ENCODE results near the gene IGF1R. TPM values are rescaled to one million over a fixed set of nuclear protein-coding genes. Genes with fewer than 3 reads are reported as not detected.

Gene IGF1R
- total RNA-seq, 1 experiment from 2014 or later = 16.3 TPM

DNA sequence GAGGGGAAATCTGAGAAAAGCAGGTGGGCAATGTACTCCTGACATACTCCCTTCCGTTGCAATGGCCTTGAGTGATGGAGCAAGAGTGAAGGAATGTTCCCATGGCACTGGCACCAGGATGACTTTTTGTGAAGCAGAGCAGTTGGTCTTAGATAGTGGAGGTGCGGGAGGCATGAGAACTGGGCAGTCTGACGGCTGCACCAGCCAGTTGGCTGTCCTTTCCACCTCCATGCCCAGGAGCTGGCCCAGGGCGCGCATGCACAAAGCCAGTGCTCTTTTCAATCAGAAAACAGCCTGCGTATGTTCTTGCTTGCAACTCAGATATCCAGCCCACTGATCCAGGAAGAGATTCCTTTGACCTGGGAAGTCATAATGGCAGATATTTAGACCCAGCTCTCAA is 222.4 kb downstream of the IGF1R start:
- ChIA-PET RAD21 (ENCODE audit: low non-redundant PET in 1 of 2, low total read pairs in 2 of 2, uncharacterized antibody in 2 of 2, unreplicated experiment in 2 of 2) (no interaction called here), POLR2A (no interaction called here), CTCF (interaction anchor here (3.5 kb wide), 1 partner anchor 11 kb away, joined by 22 read pairs; no protein-coding TSS in a partner anchor)
- H2AFZ ChIP-seq (ENCODE audit: low read depth, low read length, poor library complexity, severe bottlenecking) = no peak overlapping the region
- ATAC-seq (no peak), DNase-seq (ENCODE audit: low read depth, low spot score) (no peak)
- no peaks in the 10 kb centered on the region for H3K9me3 ChIP-seq (ENCODE audit: control insufficient read depth in 1 of 2, insufficient read depth in 1 of 2, low read depth in 1 of 2, low read length in 2 of 2)
- TF ChIP-seq POLR2AphosphoS5 (IDR thresholded peaks at IDR 0.05; ENCODE audit: low read depth, low read length) (no peak), ZNF274 (IDR thresholded peaks at IDR 0.05; ENCODE audit: low read depth, low read length) (no peak), YY1 (IDR thresholded peaks at IDR 0.05; ENCODE audit: extremely low read depth, insufficient replicate concordance, low read depth, low read length) (no peak), CEBPB (IDR thresholded peaks at IDR 0.05; ENCODE audit: low read depth) (no peak), ELF1 (IDR thresholded peaks at IDR 0.05; ENCODE audit: borderline replicate concordance, low read depth) (no peak), ZBTB33 (IDR thresholded peaks at IDR 0.05; ENCODE audit: extremely low read depth, insufficient replicate concordance, low read length) (no peak), JUND (IDR thresholded peaks at IDR 0.05) (no peak), CBX3 (IDR thresholded peaks at IDR 0.05; ENCODE audit: low read depth) (no peak), POLR2A (IDR thresholded peaks at IDR 0.05; ENCODE audit: borderline replicate concordance, extremely low read depth, insufficient read depth, insufficient read length) (no peak), ZFX (IDR thresholded peaks at IDR 0.05) (no peak), TCF7L2 (IDR thresholded peaks at IDR 0.05; ENCODE audit: borderline replicate concordance, extremely low read depth, insufficient read depth, insufficient read length) (no peak), EZH2 (IDR thresholded peaks at IDR 0.05) (no peak), FOSL1 (IDR thresholded peaks at IDR 0.05; ENCODE audit: low read depth) (no peak), RAD21 (IDR thresholded peaks at IDR 0.05; ENCODE audit: low read depth) (no peak), SRF (IDR thresholded peaks at IDR 0.05; ENCODE audit: low read depth) (no peak), EGR1 (IDR thresholded peaks at IDR 0.05; ENCODE audit: low read depth) (no peak), CTCF (IDR thresholded peaks at IDR 0.05 in 2 of 3, conservative IDR thresholded peaks at IDR 0.05 in 1 of 3; ENCODE audit: borderline replicate concordance in 1 of 3, insufficient read depth in 1 of 3, low read depth in 2 of 3, low read length in 2 of 3) (no peak)
- TF ChIP-seq, protein P1, sequence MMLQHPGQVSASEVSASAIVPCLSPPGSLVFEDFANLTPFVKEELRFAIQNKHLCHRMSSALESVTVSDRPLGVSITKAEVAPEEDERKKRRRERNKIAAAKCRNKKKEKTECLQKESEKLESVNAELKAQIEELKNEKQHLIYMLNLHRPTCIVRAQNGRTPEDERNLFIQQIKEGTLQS (IDR thresholded peaks at IDR 0.05) = no peak
- TF ChIP-seq, protein P2, sequence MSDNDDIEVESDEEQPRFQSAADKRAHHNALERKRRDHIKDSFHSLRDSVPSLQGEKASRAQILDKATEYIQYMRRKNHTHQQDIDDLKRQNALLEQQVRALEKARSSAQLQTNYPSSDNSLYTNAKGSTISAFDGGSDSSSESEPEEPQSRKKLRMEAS (IDR thresholded peaks at IDR 0.05) = no peak
- TF ChIP-seq, protein P3, sequence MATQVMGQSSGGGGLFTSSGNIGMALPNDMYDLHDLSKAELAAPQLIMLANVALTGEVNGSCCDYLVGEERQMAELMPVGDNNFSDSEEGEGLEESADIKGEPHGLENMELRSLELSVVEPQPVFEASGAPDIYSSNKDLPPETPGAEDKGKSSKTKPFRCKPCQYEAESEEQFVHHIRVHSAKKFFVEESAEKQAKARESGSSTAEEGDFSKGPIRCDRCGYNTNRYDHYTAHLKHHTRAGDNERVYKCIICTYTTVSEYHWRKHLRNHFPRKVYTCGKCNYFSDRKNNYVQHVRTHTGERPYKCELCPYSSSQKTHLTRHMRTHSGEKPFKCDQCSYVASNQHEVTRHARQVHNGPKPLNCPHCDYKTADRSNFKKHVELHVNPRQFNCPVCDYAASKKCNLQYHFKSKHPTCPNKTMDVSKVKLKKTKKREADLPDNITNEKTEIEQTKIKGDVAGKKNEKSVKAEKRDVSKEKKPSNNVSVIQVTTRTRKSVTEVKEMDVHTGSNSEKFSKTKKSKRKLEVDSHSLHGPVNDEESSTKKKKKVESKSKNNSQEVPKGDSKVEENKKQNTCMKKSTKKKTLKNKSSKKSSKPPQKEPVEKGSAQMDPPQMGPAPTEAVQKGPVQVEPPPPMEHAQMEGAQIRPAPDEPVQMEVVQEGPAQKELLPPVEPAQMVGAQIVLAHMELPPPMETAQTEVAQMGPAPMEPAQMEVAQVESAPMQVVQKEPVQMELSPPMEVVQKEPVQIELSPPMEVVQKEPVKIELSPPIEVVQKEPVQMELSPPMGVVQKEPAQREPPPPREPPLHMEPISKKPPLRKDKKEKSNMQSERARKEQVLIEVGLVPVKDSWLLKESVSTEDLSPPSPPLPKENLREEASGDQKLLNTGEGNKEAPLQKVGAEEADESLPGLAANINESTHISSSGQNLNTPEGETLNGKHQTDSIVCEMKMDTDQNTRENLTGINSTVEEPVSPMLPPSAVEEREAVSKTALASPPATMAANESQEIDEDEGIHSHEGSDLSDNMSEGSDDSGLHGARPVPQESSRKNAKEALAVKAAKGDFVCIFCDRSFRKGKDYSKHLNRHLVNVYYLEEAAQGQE (IDR thresholded peaks at IDR 0.05; ENCODE audit: low read depth) = no peak
- H3K4me3 ChIP-seq (replicated peaks in 1 of 2; ENCODE audit: low read depth in 1 of 2, low read length in 2 of 2) = no peak overlapping the region
- no peaks in the 10 kb centered on the region for H3K9me2 ChIP-seq (ENCODE audit: insufficient read depth)
- H3K27me3 ChIP-seq (ENCODE audit: insufficient read depth, low read length) = no peaks in the 10 kb centered on the region
- peaks cover 22 to 34% of the 10 kb centered on the region in 2 experiments for H3K4me1 ChIP-seq (ENCODE audit: control insufficient read depth in 1 of 2, insufficient read depth in 2 of 2, low read length in 2 of 2)
- intact Hi-C loops (cut with micrococcal nuclease) = no loop called here
- no peaks in the 10 kb centered on the region for H3K79me2 ChIP-seq (ENCODE audit: insufficient read depth, low read length)
- no peaks in the 10 kb centered on the region for H3K36me3 ChIP-seq (ENCODE audit: control insufficient read depth in 1 of 2, insufficient read depth in 2 of 2, low read length in 2 of 2)
- no peak overlapping the region for H3K4me2 ChIP-seq (ENCODE audit: low read length)
- H4K20me1 ChIP-seq (ENCODE audit: insufficient read depth) = no peaks in the 10 kb centered on the region
- no peak overlapping the region for H3K27ac ChIP-seq (ENCODE audit: low read depth, low read length)
- BruUV-seq (replicated peaks) = no TSS peak
- no peak overlapping the region for H3K9ac ChIP-seq (ENCODE audit: low read length)
